Stomach (tissue), 9 donors: ENCODE data around the gene KRTAP10-3. TPM values are rescaled to one million over a fixed set of nuclear protein-coding genes. Genes with fewer than 3 reads are reported as not detected.

Source experiments
- DNase-seq, 2 donors: peaks; one replicate each; pipeline versions ENCODE4 v3.0.0 to v3.0.0-alpha.2; 2013 to 2019
- H3K27ac ChIP-seq, 5 donors: fragments of 200-600 bp in 4 of 5; sonication (generic) in 4 of 5; one replicate each; pipeline ENCODE4 v1.5.1; 2013 to 2019; ENCODE audit warnings: mild to moderate bottlenecking in 1 of 5, moderate library complexity in 1 of 5
- H3K27me3 ChIP-seq, 3 donors: fragments of 200-600 bp; sonication (generic); one replicate each; pipeline ENCODE4 v1.5.1; 2017 to 2019; ENCODE audit warnings: mixed run types in 1 of 3
- H3K36me3 ChIP-seq, 4 donors: fragments of 200-600 bp; sonication (generic); 1 replicate in 3 of 4; 2 replicates in 1 of 4; pipeline ENCODE4 v1.5.1; 2016 to 2019
- H3K4me1 ChIP-seq, 4 donors: fragments of 200-600 bp; sonication (generic); one replicate each; pipeline ENCODE4 v1.5.1; 2016 to 2019
- H3K4me3 ChIP-seq, 4 donors: fragments of 200-600 bp; sonication (generic) in 3 of 4; one replicate each; pipeline ENCODE4 v1.5.1; 2016 to 2019; ENCODE audit warnings: mild to moderate bottlenecking in 1 of 4
- H3K9me3 ChIP-seq, 4 donors: fragments of 200-600 bp; sonication (generic); one replicate each; pipeline ENCODE4 v1.5.1; 2016 to 2019
- EP300 ChIP-seq: sonication (generic); formaldehyde crosslinking; IDR thresholded peaks from one replicate; pipeline ENCODE4 v1.6.1; 2017; ENCODE audit warnings: antibody characterized with exemption
- POLR2A ChIP-seq, 4 donors: fragments of 450-650 bp; IDR thresholded peaks; one replicate each; pipeline ENCODE4 v1.6.1; 2016; ENCODE audit warnings: antibody characterized with exemption in 4 of 4, control low read depth in 2 of 4, mild to moderate bottlenecking in 1 of 4, moderate library complexity in 1 of 4
- POLR2AphosphoS5 ChIP-seq, 3 donors: sonication (generic); formaldehyde crosslinking; IDR thresholded peaks; one replicate each; pipeline ENCODE4 v1.6.1; 2016; ENCODE audit warnings: antibody characterized with exemption in 3 of 3
- WGBS, 5 donors: extraction: QIAGEN DNeasy Blood & Tissue Kit in 3 of 5; methylation state at CpG; one replicate each; pipeline versions ENCODE4 v1.1.5 to v1.1.7; 2013 to 2018; 5-methylcytosine and 5-hydroxymethylcytosine counted together
- intact Hi-C: fragments of 100-400 bp; cut with DNase I; formaldehyde crosslinking; loops from one replicate; pipeline ENCODE4 v1.15.1; 2023; ENCODE audit warnings: low total_unique reads
- polyA plus RNA-seq, 3 donors: library from polyadenylated mRNA; stranded (reverse); fragments of 200-250 nt; gene quantifications; one replicate each; pipeline ENCODE4 v1.2.3, GENCODE V29; 2013
- total RNA-seq, 5 donors: library from RNA; depleted of rRNA; stranded (reverse); fragments of >200 nt; gene quantifications; one replicate each; pipeline versions ENCODE4 v1.1.0 to v1.2.3, GENCODE V29; 2014 to 2016
- TF ChIP-seq, protein P1 (sequence below), 7 experiments: fragments of 450-650 bp in 4 of 7; fragments of 200-600 bp in 3 of 7; sonication (generic) in 3 of 7; IDR thresholded peaks; one replicate each; pipeline ENCODE4 v1.5.1; 2016 to 2019; ENCODE audit warnings: antibody characterized with exemption in 7 of 7, control low read depth in 2 of 7, mild to moderate bottlenecking in 1 of 7
- donor health status: healthy with polysubstance abuse.
- donor health status: Bipolar disorder and iron deficiency.
- donor health status: healthy.

KRTAP10-3 gene
- total and polyA plus RNA-seq, 8 donors, result not detected

- no peak for TF ChIP-seq POLR2A (IDR thresholded peaks at IDR 0.05)
- no peak for TF ChIP-seq POLR2AphosphoS5 (IDR thresholded peaks at IDR 0.05)
- TF ChIP-seq, protein P1, sequence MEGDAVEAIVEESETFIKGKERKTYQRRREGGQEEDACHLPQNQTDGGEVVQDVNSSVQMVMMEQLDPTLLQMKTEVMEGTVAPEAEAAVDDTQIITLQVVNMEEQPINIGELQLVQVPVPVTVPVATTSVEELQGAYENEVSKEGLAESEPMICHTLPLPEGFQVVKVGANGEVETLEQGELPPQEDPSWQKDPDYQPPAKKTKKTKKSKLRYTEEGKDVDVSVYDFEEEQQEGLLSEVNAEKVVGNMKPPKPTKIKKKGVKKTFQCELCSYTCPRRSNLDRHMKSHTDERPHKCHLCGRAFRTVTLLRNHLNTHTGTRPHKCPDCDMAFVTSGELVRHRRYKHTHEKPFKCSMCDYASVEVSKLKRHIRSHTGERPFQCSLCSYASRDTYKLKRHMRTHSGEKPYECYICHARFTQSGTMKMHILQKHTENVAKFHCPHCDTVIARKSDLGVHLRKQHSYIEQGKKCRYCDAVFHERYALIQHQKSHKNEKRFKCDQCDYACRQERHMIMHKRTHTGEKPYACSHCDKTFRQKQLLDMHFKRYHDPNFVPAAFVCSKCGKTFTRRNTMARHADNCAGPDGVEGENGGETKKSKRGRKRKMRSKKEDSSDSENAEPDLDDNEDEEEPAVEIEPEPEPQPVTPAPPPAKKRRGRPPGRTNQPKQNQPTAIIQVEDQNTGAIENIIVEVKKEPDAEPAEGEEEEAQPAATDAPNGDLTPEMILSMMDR (IDR thresholded peaks at IDR 0.05), result no peak
- no peak for TF ChIP-seq EP300
- Histone ChIP-seq H3K27ac (no peak overlapping the region), H3K36me3 (no peaks in the 10 kb centered on the region), H3K4me3 (no peak overlapping the region), H3K27me3 (peaks cover 0 to 56% (median 2%) of the 10 kb centered on the region in 3 donors), H3K9me3 (no peaks in the 10 kb centered on the region), H3K4me1 (no peaks in the 10 kb centered on the region)
- 87 to 93% (median 90%) methylated on average over 15 to 21 of the region's 21 CpGs for WGBS, 5 donors
- DNase-seq, result no peak
- intact Hi-C loops, result no loop called here
Measured at GRCh38 chr21:44533891-44534627, 24.5 kb downstream of the KRTAP10-3 start.

DNA sequence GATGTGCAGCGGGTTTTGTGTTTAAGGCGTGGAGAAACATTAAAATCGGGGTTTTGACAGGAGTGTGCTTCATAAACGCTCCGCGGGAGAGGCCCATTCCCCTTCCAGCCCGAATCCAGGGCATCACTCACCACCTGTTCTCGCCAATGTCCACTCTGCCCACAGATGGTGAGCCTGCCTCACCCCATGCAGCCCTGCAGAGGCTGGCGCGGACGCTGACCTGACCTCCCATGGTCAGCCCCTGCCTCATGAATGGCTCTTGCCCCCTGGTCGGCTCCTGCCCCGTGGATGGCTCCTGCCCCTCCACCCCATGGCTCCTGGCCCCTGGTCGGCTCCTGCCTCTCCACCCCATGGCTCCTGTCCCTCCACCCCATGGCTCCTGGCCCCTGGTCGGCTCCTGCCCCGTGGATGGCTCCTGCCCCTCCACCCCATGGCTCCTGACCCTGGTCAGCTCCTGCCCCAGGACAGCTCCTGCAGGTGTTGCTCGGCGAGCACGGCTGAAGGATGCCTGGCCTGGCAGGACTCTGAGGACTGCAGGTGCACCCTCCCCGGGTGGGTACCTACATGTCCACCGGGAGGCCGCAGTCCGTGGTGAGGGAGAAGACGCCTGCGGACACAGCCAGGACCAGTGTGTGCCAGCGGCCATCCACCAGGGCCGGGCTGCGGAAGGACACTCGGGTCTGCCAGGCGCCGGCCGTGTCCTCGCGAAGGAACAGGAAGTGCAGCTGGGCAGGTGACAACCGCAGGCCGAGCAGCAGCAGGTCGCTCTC lies 25.3 kb downstream of the KRTAP10-3 start:
- intact Hi-C loops, result no loop called here
- Histone ChIP-seq H3K36me3 (no peaks in the 10 kb centered on the region), H3K27me3 (peaks cover 0 to 50% (median 0%) of the 10 kb centered on the region in 3 donors), H3K27ac (no peak overlapping the region), H3K4me3 (no peak overlapping the region), H3K4me1 (no peaks in the 10 kb centered on the region), H3K9me3 (no peaks in the 10 kb centered on the region)
- no peak for DNase-seq
- TF ChIP-seq POLR2AphosphoS5 (IDR thresholded peaks at IDR 0.05), result no peak
- TF ChIP-seq, protein P1 (IDR thresholded peaks at IDR 0.05), result no peak
- 88 to 91% (median 90%) methylated on average over 37 of the region's 37 CpGs for WGBS, 5 donors

- no peak for DNase-seq
- 88 to 90% (median 89%) methylated on average over 16 of the region's 16 CpGs for WGBS, 5 donors
- Histone ChIP-seq H3K4me1 (no peaks in the 10 kb centered on the region), H3K9me3 (no peaks in the 10 kb centered on the region), H3K36me3 (no peaks in the 10 kb centered on the region), H3K27me3 (peaks cover 0 to 44% (median 0%) of the 10 kb centered on the region in 3 donors), H3K4me3 (no peak overlapping the region), H3K27ac (no peak overlapping the region)
- intact Hi-C loops, result no loop called here
- TF ChIP-seq EP300, result no peak
- TF ChIP-seq POLR2AphosphoS5 (IDR thresholded peaks at IDR 0.05), result no peak
- TF ChIP-seq, protein P1 (IDR thresholded peaks at IDR 0.05), result no peak
- no peak for TF ChIP-seq POLR2A (IDR thresholded peaks at IDR 0.05)
Measured at GRCh38 chr21:44532712-44533111, 25.9 kb downstream of the KRTAP10-3 start.

DNA sequence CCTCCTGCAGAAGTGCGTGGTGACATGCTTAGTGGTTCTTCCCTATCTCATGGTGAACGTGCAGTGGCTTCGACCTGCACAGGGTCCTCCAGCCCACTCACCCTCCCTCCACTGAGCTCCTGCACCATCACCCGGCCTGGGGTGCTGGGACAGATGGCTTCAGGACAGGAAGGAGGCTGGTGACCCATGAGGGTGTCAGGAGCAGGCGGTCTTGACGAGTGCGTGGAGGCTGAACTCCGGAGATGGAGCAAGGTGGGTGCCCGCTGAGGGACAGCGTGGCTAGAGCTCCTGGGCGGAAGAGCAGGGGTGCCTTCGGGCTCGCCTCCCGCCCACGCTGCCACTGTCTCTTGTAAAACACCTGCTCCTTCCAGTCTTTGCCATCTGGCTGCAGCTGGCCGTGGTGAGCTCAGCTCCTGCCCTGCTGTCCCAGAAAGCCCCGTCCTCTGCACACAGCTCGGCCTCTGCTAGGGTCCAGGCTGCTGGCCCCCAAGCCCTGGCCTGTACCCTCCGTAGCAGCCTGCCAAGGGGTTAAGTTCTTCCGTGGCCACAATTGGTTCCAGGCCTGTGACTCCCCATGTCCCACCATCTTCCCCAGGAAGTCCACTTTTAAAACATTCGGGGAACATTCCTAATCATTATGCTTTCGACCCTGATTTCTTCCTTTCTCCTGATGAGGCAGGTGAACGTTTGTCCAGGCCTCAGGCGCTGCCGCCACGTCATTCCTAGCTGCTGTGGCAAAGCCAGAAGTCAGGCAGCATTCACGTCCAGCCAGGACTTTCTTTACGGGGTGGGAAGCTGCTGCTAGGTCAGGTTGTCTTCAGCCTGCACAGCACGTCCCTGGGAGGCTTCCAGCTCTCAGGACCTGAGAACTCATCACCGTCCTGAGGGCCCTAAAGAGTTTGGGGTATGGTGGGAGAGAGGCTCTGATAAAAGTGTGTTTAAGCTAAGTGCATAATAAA lies 26.7 kb downstream of the KRTAP10-3 start:
- Histone ChIP-seq H3K4me1 (no peaks in the 10 kb centered on the region), H3K9me3 (no peaks in the 10 kb centered on the region), H3K27me3 (peaks cover 0 to 47% (median 0%) of the 10 kb centered on the region in 3 donors), H3K4me3 (no peak overlapping the region), H3K27ac (no peak overlapping the region), H3K36me3 (no peaks in the 10 kb centered on the region)
- no peak for DNase-seq
- 70 to 77% (median 73%) methylated on average over 26 to 30 of the region's 30 CpGs for WGBS, 5 donors
- intact Hi-C loops, result no loop called here
- TF ChIP-seq, protein P1 (IDR thresholded peaks at IDR 0.05), result no peak
- TF ChIP-seq POLR2AphosphoS5 (IDR thresholded peaks at IDR 0.05) (no peak), EP300 (no peak)
